ENCODE data around the gene CSPG4. TPM values are rescaled to one million over a fixed set of nuclear protein-coding genes. Genes with fewer than 3 reads are reported as not detected.
A peak's percentile ranks its signal among the peaks of the same experiment; 100 is the strongest.

CSPG4 gene
- total RNA-seq, 1 experiment from 2014 or later = 15.4 TPM

DNA sequence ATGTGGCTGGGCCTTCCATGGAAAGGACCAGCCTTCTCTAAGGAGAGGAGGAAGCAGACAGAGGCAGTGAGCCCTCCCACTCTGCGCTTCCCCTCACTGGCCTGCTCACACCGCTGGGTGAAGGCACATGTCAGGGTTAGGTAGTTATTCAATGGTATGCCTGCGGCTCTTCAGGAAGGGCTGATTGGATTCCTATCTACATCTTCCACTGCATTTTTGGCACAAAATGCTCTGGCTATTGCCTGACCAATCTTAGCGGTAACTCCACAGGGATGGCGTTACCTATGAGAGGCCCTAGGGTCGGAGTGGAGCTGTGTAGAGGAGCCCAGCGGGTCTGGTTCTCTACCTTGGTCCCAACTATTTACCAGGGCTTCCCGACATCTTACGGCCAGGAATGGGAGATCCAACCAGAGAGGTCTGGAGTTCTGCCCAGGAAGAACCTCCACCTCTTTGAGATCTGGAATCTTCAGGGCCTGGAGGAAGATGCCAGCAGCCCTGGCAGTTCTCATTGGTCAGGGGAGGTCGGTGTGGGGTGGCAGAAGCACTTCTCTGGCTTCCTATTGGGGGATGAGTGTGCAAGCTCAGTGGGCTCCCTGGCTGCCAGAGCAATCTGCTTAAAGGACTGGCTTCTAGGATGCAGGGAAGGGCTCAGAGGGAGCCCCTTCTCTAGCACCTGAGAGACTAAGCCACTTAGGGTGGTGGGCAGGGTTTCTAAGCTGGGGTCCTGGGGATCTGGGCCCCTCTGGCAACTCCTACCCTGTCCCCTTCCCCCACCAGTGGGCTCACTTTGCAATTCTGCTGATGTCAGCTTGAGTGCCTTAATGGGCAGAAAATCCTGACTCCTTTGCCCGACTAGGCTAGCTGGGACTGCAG is 40.7 kb downstream of the CSPG4 start:
- no peak for DNase-seq (ENCODE audit: low read depth)

DNA sequence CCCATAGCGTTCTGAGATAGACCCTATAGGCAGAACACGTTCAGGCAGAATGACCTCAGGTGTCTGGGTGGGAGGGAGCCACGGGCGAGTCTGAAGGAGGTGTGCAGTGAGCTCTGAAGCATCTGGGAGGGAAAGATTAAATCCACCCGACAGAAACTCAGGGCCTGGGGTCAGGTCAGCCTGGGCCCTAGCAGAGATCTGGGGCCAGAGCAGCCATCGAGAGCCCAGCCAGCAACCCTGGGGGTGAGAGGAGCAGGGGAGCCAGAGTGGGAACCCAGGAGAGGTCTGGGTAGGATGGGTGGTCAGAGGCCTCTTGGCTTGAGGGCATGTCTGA is 42.8 kb downstream of the CSPG4 start:
- no peak for DNase-seq (ENCODE audit: low read depth)

DNA sequence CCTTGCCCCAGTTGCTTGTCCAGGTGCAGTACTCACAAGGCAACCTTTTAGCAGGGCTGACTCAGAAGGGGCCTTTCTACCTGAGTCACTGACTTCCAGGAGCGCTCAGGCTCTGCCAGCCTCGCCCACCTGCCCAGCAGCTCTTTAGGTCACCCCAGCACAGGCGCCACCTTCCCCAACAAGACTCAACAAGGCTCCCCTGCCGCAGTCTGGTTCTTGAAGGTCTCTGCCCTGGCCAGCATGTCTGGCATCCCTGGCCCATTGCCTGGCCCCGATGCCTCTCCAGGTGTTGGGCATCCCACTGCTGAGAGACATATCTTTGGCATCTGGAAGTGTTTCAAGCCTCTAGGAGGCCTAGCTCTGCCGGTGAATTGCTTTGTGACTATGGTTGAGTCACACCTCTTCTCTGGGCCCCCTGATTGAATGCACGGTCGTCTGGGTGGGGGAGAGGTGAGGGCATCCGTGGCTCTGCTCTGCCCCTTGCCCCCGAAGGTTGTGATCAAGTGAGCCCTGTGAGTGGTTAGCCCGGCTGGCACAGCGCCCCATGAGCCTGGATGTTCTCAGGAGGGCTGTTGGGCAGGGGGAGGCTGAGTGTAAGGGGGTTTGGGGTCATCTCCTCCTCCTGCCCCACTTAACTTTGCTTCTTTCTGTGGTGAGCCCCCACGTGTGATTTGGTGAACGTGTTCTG is 43.3 kb downstream of the CSPG4 start:
- peak; percentile 48 for DNase-seq (ENCODE audit: low read depth)

DNA sequence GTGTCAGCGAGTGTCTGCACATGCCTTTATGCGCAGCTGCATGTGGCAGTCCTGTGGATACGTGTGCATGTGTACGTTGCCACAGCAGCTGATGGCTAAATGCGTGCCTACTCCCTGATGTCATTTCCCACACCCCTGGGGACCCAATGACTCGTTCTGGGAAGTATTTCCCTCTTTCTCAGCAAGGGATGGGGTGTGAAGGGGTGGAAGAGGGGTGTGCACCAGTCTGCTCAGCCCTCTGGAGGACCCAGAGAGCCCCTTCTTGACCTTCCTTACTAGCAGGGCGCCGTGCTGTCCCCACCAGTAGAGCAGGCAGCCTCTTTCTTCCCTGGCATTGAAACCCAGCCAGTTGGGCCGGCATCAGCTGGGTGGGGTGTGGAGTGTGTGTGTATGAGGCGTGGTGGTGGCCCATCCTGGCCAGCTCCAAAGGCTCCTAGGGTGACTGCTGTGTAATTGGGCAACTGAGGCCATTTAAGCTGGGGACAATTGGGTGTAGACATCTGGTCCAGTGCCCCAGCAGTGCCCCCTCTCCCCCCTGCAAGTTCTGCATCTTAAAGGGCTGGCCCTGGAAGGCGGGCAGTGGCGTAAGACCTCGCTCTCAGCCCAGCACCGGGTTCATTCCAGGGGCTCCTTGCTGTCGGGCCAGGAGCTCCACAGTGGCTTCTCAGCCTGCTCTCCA is 45.7 kb downstream of the CSPG4 start:
- DNase-seq (ENCODE audit: low read depth) = peak; percentile 99

DNA sequence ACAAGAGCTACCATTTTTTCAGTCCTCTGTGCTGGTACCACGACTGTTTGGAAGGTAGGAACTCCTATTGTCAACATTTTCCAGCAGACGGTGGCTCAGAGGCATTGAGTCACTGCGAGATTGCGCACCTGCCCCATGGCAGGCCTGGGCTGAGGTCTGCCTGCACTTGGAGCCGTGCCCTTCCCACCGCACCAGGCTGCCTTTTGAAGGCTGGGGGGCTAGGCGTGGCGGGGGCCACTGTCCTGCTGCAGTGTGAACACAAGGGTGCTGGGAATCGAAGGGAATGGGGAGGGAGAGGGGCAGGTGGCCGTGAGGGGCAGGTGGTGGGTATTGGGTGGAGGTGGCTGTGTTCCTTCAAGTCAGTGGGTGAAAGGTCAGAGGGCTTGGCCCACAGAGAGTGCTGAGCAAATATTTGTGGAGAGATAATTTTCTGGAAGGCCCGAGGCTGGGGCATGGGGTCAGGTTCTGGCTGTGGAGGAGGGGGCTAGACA is 48.7 kb downstream of the CSPG4 start:
- DNase-seq (ENCODE audit: low read depth) = no peak

DNA sequence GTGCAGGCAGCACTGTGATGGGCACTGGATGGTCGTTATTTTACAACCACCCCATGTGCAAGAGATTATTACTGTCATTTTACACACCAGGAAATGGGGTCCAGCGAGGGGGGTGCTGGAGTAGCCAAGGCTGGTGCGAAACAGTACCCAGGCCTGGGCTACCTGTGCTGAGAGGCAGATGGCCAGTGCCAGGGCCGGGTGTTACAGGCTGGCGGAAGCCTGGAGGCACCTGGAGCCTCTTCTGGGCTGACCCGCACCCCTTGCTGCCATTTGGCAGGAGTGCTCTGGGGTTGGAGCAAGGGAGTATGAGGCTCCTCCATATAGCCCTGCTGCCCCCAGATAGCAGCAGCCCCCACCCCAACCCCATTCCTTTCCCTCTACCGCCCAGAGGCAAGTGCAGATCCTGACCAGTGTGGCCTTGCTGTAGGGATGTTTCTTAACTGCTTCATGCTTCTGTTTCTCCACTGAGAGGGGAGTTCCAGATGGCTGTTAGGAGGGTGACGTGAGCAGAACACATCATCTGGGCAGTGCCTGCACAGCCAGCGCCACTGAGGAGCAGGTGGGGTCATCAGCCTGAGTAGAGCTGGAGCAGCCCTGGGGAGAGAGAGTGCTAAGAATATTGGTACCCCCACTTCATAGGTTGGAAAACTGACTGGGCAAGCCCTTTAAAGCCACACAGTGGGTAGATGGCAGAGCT is 49.7 kb downstream of the CSPG4 start:
- no peak for DNase-seq (ENCODE audit: low read depth)

DNA sequence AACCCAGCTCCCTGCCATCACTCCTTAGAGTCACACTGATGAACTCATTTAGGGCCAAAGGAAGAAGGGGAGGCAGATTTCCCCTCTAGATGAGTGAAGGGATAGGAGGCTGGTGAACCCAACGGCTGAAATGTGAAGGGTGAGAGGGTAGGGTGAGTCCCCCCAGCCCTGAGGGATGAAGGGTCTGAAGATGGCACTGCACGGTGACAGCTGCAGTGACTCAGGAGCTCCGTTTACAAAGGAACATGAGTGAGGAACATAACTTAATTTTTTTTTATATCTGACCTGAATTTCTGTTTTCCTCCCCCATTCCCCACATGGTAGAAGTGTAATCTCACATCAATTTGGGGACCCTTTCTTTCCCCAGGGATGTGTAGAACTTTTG is 50.9 kb downstream of the CSPG4 start:
- DNase-seq (ENCODE audit: low read depth) = no peak

DNA sequence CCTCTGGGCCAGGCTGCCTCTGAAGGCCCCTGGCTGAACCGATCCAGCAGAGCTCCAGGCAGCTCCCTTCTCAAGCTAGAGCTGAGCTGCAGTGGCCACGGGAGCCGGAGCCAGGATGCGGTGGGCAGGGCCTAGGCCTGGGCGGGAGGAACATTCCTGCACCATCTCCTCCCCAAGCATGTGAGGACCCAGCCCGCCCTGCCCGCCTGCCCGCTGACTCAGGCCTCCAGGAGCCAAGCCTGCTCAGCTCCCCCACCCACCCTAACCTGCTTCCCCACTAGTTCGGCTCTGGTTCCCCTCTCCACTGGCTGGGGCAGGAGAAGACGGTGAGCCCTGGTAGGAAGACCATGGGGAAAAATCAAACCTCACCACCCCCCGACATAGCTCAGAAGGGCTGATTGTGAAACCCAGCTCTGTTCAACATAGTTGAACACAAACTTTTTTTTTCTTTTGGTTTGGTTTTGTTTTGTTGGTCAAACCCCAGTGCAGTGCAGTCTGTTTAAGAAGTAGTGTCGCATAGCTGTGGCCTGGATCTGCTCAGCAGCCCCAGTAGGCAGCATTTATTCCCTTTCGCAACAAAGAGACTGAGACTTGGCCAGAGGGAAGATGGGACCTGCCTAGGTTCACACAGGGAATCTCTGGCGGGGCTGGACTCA is 51.4 kb downstream of the CSPG4 start:
- DNase-seq (ENCODE audit: low read depth) = peak; percentile 94

DNA sequence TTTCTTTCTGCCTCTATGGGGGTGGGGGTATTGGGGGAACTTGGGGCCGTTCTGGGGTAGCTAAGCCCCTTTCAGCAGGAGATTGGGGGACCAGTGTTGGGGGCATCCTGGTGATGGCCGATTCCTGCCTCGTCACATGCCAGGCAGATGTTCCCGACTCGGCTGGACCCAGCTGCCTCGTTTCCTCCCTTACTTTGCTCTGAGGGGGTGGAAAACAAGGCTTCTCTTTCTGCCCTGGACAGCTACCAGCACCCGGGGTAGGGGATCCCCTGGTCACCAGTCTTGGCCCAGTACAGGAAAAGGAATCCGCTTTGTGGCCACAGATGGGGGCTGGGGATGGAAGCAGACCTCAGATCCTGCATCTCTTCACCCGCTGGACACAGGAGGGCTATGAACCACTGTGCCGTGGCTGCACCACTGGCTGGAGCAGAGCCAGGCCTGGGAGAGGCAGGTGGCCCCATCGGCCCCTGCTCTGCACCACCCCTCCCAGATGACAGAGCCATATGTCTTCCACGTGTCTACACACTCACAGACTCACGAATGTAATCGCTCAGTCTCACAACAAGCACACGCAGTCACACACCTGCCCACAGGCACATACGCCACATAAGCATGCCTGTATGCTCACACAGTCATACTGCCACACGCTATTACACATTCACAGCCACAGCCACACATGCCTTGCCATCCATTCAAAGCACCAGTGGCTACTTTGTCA is 52.6 kb downstream of the CSPG4 start:
- no peak for DNase-seq (ENCODE audit: low read depth)

DNA sequence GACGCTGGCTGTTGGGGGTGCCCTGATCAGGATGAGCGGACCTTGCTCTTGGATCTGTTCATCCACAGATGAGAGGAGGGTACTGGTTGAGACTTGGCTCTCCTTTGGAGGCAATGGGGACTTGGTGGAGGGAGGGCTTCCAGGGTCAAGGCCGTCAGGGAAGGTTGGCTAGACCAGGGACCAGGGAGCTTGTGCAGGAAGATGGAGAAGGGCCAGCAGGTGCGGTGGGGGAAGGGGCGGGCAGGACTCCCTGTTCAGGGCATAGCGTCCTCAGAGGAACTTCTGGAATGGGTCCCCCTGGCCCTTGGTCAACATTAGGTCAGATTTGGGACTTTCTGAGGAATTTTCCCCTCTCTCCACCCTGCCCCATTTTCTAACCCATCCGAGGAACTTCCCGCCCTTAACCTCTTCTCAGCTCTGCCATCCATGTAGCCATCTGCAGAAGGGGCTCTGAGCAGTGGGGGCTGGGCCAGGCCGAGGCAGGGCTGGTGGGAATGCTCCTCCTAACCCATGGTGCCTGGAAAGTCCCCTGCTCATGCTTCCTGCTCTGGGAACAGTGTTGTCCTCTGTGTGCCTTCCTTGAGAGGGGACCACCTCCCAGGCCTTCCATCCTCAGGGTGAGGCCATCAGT is 53.4 kb downstream of the CSPG4 start:
- DNase-seq (ENCODE audit: low read depth) = no peak

DNA sequence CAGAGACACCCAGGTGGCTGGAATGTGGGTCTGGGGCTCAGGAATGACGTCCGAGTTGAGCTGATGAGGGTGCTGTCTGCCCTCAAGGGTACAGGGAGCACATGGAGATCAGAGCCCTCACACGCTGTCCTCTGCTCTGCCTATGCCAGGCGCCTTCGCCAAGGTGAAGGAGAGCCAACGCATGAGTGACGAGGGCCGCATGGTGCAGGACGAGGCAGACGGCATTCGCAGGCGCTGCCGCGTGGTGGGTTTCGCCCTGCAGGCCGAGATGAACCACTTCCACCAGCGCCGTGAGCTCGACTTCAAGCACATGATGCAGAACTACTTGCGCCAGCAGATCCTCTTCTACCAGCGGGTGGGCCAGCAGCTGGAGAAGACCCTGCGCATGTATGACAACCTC is 55.8 kb downstream of the CSPG4 start:
- DNase-seq (ENCODE audit: low read depth) = no peak

DNA sequence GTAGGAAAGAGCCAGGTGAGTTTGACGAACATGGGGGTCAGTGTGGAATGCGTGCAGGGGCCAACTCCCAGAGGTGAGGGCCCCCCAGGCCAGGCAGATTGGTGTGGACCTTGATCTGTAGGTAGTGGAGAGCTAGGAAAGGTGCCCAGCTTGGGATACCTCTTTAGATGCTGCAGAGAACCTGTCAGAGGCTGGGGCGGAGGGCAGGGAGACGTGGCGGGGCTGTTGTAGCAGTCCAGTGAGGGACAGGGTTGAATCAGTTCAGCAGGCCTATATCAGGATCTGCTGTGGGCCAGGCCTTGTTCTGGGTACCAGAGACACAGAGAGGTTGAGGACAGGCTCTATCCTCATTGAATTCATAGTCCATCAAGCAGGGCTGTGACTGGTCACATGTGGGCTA is 56.3 kb downstream of the CSPG4 start:
- no peak for DNase-seq (ENCODE audit: low read depth)

DNA sequence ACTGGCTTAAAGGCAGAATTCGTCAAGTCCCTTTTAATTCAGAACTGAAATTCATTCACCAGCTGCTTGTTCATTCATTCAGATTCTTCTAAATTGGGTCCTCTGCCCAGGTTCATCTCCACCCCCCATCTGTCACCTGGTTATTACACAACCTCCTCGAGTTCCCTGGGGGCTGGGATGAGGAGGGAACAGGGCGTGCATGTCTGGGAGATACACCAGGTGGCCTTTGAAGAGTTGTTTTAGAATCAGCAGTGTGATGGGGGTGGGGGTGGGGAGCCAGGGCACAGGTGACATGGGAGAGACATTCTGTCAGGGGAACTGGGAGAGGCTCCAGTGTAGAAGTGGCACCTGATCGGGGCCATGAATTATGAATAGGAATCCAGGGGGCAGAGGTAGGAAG is 56.7 kb downstream of the CSPG4 start:
- DNase-seq (ENCODE audit: low read depth) = no peak

DNA sequence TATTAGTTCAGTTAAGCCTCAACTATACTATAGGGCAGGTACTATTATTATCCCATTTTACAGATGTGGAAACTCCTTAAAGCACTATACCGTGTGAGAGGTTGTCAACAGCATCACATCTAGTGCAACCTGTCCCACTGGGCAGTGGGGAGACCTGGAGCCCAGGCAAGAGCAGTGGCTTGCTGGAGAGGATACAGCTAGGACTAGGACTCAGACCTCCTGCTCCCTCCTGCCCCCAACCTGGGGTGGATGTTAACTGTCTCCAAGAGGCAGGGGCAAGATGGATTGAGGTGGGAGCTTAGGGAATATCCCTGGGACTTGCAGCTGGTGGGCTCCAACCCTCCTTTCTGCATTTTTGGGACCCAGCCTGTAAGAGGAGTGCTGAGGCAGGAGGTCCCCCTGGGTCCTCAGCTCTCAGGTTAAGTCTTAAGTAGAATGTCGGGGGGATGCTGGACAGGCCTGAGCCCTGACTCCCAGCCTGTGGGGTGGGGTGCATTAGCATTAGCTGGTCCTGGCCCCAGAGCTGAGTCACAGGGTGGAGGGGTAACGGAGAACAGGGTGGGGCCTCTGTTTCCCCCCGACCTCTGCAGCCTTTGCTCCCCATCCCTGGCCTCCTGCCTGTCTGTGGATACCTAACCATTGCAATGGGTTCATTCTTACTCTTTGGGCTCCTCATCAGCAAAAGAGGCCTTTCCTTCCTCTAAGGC is 58.3 kb downstream of the CSPG4 start:
- no peak for DNase-seq (ENCODE audit: low read depth)

DNA sequence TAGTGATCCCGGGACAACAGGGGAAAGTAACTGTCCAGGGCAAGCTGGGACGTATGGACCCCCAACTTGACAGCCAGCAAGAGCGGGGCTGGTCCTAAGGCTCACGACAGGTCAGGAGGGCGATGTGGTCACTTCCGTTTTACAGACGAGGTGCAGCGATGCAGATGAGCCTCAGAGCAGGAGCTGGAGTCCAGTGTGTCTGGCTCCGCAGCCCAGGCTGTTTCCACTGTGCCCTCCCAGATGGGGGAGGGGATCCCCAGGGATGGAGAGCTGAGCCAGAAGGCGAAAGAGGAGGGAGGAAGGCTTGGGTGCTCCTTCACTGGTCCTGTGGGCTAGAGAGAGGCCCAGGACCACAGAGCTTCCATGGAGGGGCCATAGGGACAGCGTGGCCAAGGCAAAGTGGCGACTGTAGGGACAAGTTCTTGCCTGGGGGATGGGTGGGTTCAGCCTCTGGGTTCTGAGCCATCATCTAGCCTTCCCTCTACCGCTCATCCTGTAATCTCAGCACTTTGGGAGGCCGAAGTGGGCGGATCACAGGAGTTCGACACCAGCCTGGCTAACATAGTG is 59.2 kb downstream of the CSPG4 start:
- DNase-seq (ENCODE audit: low read depth) = no peak

DNA sequence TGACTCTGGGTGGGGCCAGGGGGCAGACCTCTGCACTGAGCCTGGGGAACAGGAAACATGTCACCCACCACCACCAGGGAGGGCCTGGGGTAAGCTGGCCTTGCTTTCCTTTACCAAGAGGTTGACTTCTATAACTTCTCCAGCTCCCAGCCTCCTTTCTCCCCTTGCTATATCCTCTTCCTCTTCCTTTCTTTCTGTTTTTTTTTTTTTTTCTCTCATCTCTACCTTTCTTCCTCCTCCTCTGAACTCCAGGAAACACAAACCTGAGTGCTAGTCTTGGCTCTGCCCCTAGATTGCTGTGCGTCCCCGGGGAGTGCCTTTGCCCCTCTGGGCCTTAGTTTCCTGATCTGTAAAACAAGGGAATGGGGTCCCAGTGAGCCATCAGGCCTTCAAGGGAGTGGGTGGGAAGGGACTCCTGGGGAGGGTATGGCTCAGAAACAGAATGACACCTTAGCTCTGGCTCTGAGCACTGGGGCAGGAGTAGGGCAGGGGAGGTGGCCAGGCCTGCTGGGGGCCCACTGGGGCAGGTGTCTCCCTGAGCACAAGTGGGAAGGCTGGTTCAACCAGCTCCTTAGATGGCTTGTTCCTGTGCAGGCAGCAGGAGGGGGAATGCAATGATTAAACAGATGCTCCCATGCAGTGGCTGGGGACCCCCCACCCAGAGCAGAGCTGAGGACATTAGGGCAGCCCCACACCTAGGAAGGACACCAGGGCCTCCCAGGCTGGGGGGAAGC is 60.7 kb downstream of the CSPG4 start:
- no peak for DNase-seq (ENCODE audit: low read depth)

DNA sequence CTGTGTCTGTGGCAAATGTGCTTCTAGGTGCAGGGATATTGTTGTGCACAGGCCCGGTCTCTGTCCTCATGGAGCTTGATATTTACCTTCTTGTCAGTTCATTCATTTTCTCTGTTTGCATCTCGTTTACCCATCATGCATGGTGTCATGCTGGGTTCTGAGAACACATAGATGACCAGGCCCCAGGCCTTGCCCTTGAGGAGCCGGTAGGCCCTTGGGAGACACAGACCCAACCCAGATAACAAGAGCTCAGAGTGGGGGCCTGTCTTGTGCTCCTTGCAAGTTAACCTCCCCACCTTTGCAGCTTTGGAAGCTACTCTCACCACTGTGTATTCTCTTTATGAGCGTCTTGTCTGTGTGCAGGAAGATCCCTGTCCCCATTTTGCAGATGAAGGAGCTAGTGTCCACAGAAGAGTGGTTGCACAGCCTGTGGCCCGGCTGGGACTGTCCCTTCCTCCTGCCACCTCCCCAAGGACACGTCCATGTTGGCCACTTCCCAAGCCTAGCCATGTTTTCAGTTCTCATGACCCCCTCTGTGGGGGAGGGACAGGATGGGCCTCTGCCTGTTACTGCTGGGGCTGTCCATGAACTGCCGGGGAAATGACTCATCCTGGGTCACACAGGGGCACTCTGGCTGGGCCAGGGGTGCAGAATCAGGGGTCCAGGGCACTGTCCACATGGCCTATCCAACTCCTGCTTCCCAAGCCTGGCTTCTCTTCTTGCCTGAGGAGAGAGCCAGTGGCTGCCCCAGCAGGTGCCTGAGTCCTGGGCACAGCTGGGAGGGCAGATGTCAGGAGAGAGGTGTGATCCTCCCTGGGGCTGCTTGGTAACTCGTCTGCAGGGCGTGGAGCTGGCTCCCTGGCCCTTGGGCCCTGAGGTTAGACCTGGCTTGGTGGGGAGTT is 61.5 kb downstream of the CSPG4 start:
- peak; percentile 59 for DNase-seq (ENCODE audit: low read depth)
